Panc1 (cell line): ENCODE measurements around the gene IBA57. TPM values are rescaled to one million over a fixed set of nuclear protein-coding genes. Genes with fewer than 3 reads are reported as not detected.
A peak's percentile ranks its signal among the peaks of the same experiment; 100 is the strongest.

Experiments used
- ATAC-seq: fragments of 200-7000 bp; cut with Tn5 transposase; 2 replicates; pipeline ENCODE4 v1.9.1; 2020; ENCODE audit warnings: mild to moderate bottlenecking, moderate library complexity
- Bru-seq: library from RNA; stranded (reverse); fragments of 400-500 nt; gene quantifications from one replicate; lab custom pipeline; 2021; lab: Mats Ljungman, UMichigan
- BruChase-seq, 2 experiments: library from RNA; stranded (reverse); fragments of 400-500 nt; gene quantifications; one replicate each; lab custom pipeline; 2021; lab: Mats Ljungman, UMichigan
- BruUV-seq: library from RNA; stranded (reverse); fragments of 400-500 nt; replicated peaks from 2 replicates; lab custom pipeline; 2021; lab: Mats Ljungman, UMichigan
- CTCF ChIA-PET: fragments of 300-600 bp; sonication (Branson Sonifier 250); formaldehyde crosslinking; loops from one replicate; lab custom pipeline; 2022; ENCODE audit warnings: antibody characterized with exemption; lab: Charles Lee
- POLR2A ChIA-PET: fragments of 300-600 bp; sonication (Branson Sonifier 250); formaldehyde crosslinking; loops from one replicate; lab custom pipeline; 2022; ENCODE audit warnings: antibody characterized with exemption; lab: Charles Lee
- DNase-seq: peaks from one replicate; pipeline ENCODE4 v3.0.0-alpha.2; 2010; ENCODE audit warnings: low read depth, low spot score
- H3K27ac ChIP-seq: 2 replicates; pipeline ENCODE4 v1.5.1; 2011; ENCODE audit warnings: mild to moderate bottlenecking, low read length, inconsistent platforms
- H3K27me3 ChIP-seq: fragments of 200-500 bp; sonication (Bioruptor generic); 2 replicates; pipeline ENCODE4 v1.6.0; 2014; ENCODE audit warnings: low read length, inconsistent platforms; ENCODE audit not compliant: control insufficient read depth, insufficient read depth
- H3K36me3 ChIP-seq: fragments of 200-500 bp; sonication (Bioruptor generic); 2 replicates; pipeline ENCODE4 v1.5.1; 2014; ENCODE audit warnings: inconsistent platforms, mild to moderate bottlenecking, low read length, moderate library complexity; ENCODE audit not compliant: control insufficient read depth, insufficient read depth
- H3K4me1 ChIP-seq: 2 replicates; pipeline ENCODE4 v1.5.1; 2011; ENCODE audit warnings: inconsistent platforms, mild to moderate bottlenecking, low read length, moderate library complexity; ENCODE audit not compliant: control insufficient read depth, insufficient read depth
- H3K4me3 ChIP-seq, 2 experiments: 2 replicates each; pipeline ENCODE4 v1.5.1; 2011 to 2012; ENCODE audit warnings: low read depth in 2 of 2, low read length in 2 of 2, mild to moderate bottlenecking in 2 of 2, inconsistent platforms in 1 of 2, moderate library complexity in 1 of 2
- H3K9me3 ChIP-seq: fragments of 200-500 bp; sonication (Bioruptor generic); 2 replicates; pipeline ENCODE4 v1.5.1; 2014; ENCODE audit warnings: low read depth, mild to moderate bottlenecking, inconsistent platforms, low read length, moderate library complexity; ENCODE audit not compliant: control insufficient read depth, insufficient read depth
- POLR2AphosphoS5 ChIP-seq: IDR thresholded peaks from 2 replicates; pipeline ENCODE4 v1.6.1; 2012; ENCODE audit warnings: mild to moderate bottlenecking, low read depth, low read length, moderate library complexity
- SIN3A ChIP-seq: IDR thresholded peaks from 2 replicates; pipeline ENCODE4 v1.6.1; 2012; ENCODE audit warnings: low read depth, mild to moderate bottlenecking, low read length, moderate library complexity, borderline replicate concordance; ENCODE audit not compliant: insufficient read depth
- TCF7L2 ChIP-seq: IDR thresholded peaks from 2 replicates; pipeline ENCODE4 v1.6.1; 2011; ENCODE audit warnings: mild to moderate bottlenecking, low read depth, low read length, inconsistent platforms
- in situ Hi-C: cut with HindIII; loops from 2 replicates; pipeline ENCODE4 v1.10.0; 2016; ENCODE audit warnings: low sequenced_read_pairs, low pct_unique_long_range_greater_than_20kb
- intact Hi-C: fragments of 100-400 bp; cut with micrococcal nuclease; formaldehyde crosslinking; loops from one replicate; pipeline ENCODE4 v1.10.0; 2022; ENCODE audit not compliant: unreplicated experiment
- long read RNA-seq: library from polyadenylated mRNA; unstranded; transcript quantifications from one replicate; pipeline ENCODE4 v2.0.0, GENCODE V29; 2021; ENCODE audit not compliant: unreplicated experiment
- polyA plus RNA-seq: library from polyadenylated mRNA; unstranded; fragments of >200 nt; gene quantifications from one replicate; pipeline ENCODE4 v1.2.1, GENCODE V29; 2012; ENCODE audit warnings: missing spikeins; ENCODE audit not compliant: insufficient read length
- total RNA-seq: library from RNA; stranded (reverse); gene quantifications from one replicate; pipeline ENCODE4 v1.2.1, GENCODE V29; 2021; ENCODE audit not compliant: unreplicated experiment
- TF ChIP-seq, protein P1 (sequence below): fragments of 450-650 bp; IDR thresholded peaks from 2 replicates; pipeline ENCODE4 v1.5.1; 2017; ENCODE audit warnings: mild to moderate bottlenecking
- TF ChIP-seq, protein P2 (sequence below), 2 experiments: IDR thresholded peaks; 2 replicates each; pipeline ENCODE4 v1.6.1; 2011 to 2012; ENCODE audit warnings: low read depth in 2 of 2, control low read depth in 1 of 2, low read length in 1 of 2, mild to moderate bottlenecking in 1 of 2, moderate library complexity in 1 of 2; ENCODE audit not compliant: insufficient read depth in 1 of 2

Gene IBA57
- 11.3 TPM for total RNA-seq
- polyA plus RNA-seq, result 6.3 TPM
- percentile 68 among the genes with signal in this experiment for Bru-seq, nascent RNA
- BruChase-seq, experiment 1, labeled RNA remaining after a 2-hour chase, result percentile 87 among the genes with signal in this experiment
- percentile 79 among the genes with signal in this experiment for BruChase-seq, experiment 2, labeled RNA remaining after a 6-hour chase
- long read RNA-seq, full-length matches to known transcripts, result 14 of 23 reads
- long read RNA-seq, partial matches to known transcripts, result 4 of 23 reads
- long read RNA-seq, other reads (novel, unspliced or antisense), result 5 of 23 reads

DNA sequence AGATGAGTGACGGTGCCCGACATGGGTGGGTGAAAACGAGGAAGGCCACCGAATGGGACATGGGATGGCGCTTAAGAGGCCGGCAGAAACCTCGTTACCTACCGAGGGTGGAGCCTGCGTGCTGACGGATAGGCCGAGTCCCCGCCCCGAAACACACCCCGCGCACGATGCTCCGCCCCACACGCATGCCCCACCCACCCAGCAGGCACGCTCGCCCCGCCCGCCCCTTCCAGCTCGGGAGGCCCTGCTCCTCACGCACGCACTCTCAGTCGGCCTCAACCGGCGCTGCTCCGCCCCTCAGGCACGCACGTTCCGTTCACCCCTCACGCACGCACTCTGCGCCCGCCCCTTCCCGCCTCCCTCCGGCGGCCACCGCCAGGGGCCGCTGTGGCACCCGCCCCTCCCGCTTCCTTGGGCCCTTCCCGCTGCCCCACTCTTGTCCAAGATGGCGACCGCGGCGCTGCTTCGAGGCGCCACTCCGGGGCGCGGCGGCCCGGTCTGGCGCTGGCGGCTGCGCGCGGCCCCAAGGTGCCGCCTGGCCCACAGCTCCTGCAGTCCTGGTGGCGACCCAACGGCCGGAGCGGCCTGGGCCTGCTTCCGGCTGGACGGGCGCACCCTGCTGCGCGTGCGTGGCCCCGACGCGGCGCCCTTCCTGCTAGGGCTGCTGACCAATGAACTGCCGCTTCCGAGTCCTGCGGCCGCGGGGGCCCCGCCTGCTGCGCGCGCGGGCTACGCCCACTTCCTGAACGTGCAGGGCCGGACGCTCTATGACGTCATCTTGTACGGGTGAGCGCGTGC, at the start of gene IBA57:
Gene IBA57 (plus strand): TSS at position 433 of the 798 bp plus-strand sequence. CDS start 13 bp downstream, at position 446.
- Histone ChIP-seq H3K27me3 (no peaks in the 10 kb centered on the region), H3K36me3 (no peaks in the 10 kb centered on the region), H3K4me3 (peak within 1 kb of the TSS; percentile 69 to 83), H3K27ac (peak within 1 kb of the TSS; percentile 93), H3K4me1 (peaks cover 13% of the 10 kb centered on the region), H3K9me3 (no peaks in the 10 kb centered on the region)
- peak; percentile 87 for DNase-seq
- ChIA-PET CTCF (interaction anchor here (0.5 to 0.9 kb wide), 7 partner anchors 21 to 1745 kb away, joined by 3 to 7 read pairs (median 3); partner anchors contain the start of gene GUK1), POLR2A (interaction anchor here (0.6 kb wide), 3 partner anchors 13 to 1539 kb away, joined by 3 to 6 read pairs (median 4); no protein-coding TSS in a partner anchor)
- in situ Hi-C loops, result no loop called here
- intact Hi-C loops, result no loop called here
- no TSS peak for BruUV-seq
- TF ChIP-seq, protein P1, sequence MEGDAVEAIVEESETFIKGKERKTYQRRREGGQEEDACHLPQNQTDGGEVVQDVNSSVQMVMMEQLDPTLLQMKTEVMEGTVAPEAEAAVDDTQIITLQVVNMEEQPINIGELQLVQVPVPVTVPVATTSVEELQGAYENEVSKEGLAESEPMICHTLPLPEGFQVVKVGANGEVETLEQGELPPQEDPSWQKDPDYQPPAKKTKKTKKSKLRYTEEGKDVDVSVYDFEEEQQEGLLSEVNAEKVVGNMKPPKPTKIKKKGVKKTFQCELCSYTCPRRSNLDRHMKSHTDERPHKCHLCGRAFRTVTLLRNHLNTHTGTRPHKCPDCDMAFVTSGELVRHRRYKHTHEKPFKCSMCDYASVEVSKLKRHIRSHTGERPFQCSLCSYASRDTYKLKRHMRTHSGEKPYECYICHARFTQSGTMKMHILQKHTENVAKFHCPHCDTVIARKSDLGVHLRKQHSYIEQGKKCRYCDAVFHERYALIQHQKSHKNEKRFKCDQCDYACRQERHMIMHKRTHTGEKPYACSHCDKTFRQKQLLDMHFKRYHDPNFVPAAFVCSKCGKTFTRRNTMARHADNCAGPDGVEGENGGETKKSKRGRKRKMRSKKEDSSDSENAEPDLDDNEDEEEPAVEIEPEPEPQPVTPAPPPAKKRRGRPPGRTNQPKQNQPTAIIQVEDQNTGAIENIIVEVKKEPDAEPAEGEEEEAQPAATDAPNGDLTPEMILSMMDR, result peak; percentile 98
- TF ChIP-seq POLR2AphosphoS5 (peak; percentile 89), SIN3A (peak; percentile 79; the same call in 1 of the 2 replicates), TCF7L2 (peak; percentile 27; the same call in 1 of the 2 replicates)
- TF ChIP-seq, protein P2, sequence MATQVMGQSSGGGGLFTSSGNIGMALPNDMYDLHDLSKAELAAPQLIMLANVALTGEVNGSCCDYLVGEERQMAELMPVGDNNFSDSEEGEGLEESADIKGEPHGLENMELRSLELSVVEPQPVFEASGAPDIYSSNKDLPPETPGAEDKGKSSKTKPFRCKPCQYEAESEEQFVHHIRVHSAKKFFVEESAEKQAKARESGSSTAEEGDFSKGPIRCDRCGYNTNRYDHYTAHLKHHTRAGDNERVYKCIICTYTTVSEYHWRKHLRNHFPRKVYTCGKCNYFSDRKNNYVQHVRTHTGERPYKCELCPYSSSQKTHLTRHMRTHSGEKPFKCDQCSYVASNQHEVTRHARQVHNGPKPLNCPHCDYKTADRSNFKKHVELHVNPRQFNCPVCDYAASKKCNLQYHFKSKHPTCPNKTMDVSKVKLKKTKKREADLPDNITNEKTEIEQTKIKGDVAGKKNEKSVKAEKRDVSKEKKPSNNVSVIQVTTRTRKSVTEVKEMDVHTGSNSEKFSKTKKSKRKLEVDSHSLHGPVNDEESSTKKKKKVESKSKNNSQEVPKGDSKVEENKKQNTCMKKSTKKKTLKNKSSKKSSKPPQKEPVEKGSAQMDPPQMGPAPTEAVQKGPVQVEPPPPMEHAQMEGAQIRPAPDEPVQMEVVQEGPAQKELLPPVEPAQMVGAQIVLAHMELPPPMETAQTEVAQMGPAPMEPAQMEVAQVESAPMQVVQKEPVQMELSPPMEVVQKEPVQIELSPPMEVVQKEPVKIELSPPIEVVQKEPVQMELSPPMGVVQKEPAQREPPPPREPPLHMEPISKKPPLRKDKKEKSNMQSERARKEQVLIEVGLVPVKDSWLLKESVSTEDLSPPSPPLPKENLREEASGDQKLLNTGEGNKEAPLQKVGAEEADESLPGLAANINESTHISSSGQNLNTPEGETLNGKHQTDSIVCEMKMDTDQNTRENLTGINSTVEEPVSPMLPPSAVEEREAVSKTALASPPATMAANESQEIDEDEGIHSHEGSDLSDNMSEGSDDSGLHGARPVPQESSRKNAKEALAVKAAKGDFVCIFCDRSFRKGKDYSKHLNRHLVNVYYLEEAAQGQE (IDR thresholded peaks at IDR 0.05; ENCODE audit: insufficient read depth in 1 of 2, low read depth in 2 of 2, low read length in 1 of 2), result no peak
- ATAC-seq, result peak; percentile 92

DNA sequence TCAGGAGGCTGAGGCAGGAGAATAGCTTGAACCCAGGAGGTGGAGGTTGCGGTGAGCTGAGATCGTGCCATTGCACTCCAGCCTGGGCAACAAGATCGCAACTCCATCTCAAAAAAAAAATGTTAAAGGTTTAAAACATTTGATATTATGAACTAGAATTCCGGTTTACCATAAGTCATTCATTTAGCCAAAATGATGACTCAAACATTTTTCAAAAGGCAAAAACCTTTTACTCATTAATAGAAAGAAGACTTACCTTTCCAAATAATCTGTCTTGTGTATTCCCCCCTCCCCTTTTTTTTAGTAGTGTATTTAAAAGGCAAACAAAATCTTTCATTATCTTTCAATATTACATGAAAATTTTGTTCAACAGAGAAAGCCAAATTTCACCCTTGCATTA, 48.3 kb upstream of the IBA57 start:
- DNase-seq (no peak), ATAC-seq (no peak)
- Histone ChIP-seq H3K4me1 (no peaks in the 10 kb centered on the region), H3K27ac (no peak overlapping the region), H3K4me3 (no peak overlapping the region), H3K9me3 (peaks cover 9% of the 10 kb centered on the region; the same call in 1 of the 2 replicates), H3K27me3 (no peaks in the 10 kb centered on the region), H3K36me3 (no peaks in the 10 kb centered on the region; the same call in 1 of the 2 replicates)
- CTCF ChIA-PET, result no interaction called here
- POLR2A ChIA-PET, result no interaction called here
- intact Hi-C loops, result no loop called here
- in situ Hi-C loops, result no loop called here
- no TSS peak for BruUV-seq
- TF ChIP-seq SIN3A (no peak), POLR2AphosphoS5 (no peak), TCF7L2 (no peak)
- TF ChIP-seq, protein P1, result no peak
- TF ChIP-seq, protein P2 (IDR thresholded peaks at IDR 0.05; ENCODE audit: insufficient read depth in 1 of 2, low read depth in 2 of 2, low read length in 1 of 2), result no peak
